Gastroesophageal sphincter (tissue), 3 donors: ENCODE data around the gene LDB2.

Experiments used
- CTCF ChIP-seq, 4 experiments: fragments of 200-600 bp in 2 of 4; fragments of 450-650 bp in 2 of 4; sonication (generic) in 1 of 4; IDR thresholded peaks; one replicate each; pipeline ENCODE4 v1.5.1; 2017 to 2019; ENCODE audit warnings: antibody characterized with exemption in 4 of 4, mild to moderate bottlenecking in 2 of 4, moderate library complexity in 2 of 4
- EP300 ChIP-seq: sonication (generic); formaldehyde crosslinking; IDR thresholded peaks from one replicate; pipeline ENCODE4 v1.6.1; 2017; ENCODE audit warnings: antibody characterized with exemption, mild to moderate bottlenecking
- POLR2AphosphoS5 ChIP-seq: sonication (generic); formaldehyde crosslinking; IDR thresholded peaks from one replicate; pipeline ENCODE4 v1.6.1; 2017; ENCODE audit warnings: antibody characterized with exemption

- TF ChIP-seq CTCF (IDR thresholded peaks at IDR 0.05) = no peak
- no peak for TF ChIP-seq POLR2AphosphoS5
- no peak for TF ChIP-seq EP300
Observed at GRCh38 chr4:16869594-16870245, 28.7 kb downstream of the LDB2 start.
